GM12878 (cell line): ENCODE data around the gene SLC35E1. TPM values are rescaled to one million over a fixed set of nuclear protein-coding genes. Genes with fewer than 3 reads are reported as not detected.

Experiments
- ATAC-seq: fragments of 200-7000 bp; cut with Tn5 transposase; 3 replicates; pipeline ENCODE4 v1.9.1; 2020; ENCODE audit warnings: mild to moderate bottlenecking, moderate library complexity
- BruUV-seq: library from RNA; stranded (reverse); fragments of 400-500 nt; replicated peaks from 2 replicates; lab custom pipeline; 2021; lab: Mats Ljungman, UMichigan
- CTCF ChIA-PET: fragments of 300-600 bp; sonication (Branson Sonifier 250); formaldehyde crosslinking; extraction: SDS; loops from one replicate; lab custom pipeline; 2021; ENCODE audit warnings: inconsistent platforms; lab: Yijun Ruan, JAX
- POLR2A ChIA-PET: fragments of 350-600 bp; formaldehyde crosslinking; extraction: SDS; loops from one replicate; lab custom pipeline; 2021; ENCODE audit warnings: inconsistent platforms; lab: Charles Lee
- RAD21 ChIA-PET: fragments of 300-600 bp; sonication (Branson Sonifier 250); formaldehyde crosslinking; loops from one replicate; lab custom pipeline; 2023; ENCODE audit warnings: antibody characterized with exemption; ENCODE audit not compliant: unreplicated experiment; lab: Charles Lee
- SMC1A ChIA-PET: fragments of 300-600 bp; sonication (Branson Sonifier 250); formaldehyde crosslinking; loops from one replicate; lab custom pipeline; 2023; ENCODE audit not compliant: unreplicated experiment, uncharacterized antibody; lab: Charles Lee
- DNase-seq: peaks from one replicate; pipeline ENCODE4 v3.0.0-alpha.2; 2011; ENCODE audit warnings: low read depth, low spot score
- FAIRE-seq: peaks from 3 replicates; lab custom pipeline; 2011; peaks lifted over from hg19 to GRCh38; lab: Jason Lieb, UNC
- H2AFZ ChIP-seq: 2 replicates; pipeline ENCODE4 v1.6.0; 2011; ENCODE audit warnings: low read depth, low read length, control low read depth; ENCODE audit not compliant: control insufficient read depth
- H3K27ac ChIP-seq: 2 replicates; pipeline ENCODE4 v1.5.1; 2011; ENCODE audit warnings: control low read depth; ENCODE audit not compliant: control insufficient read depth, insufficient read depth
- H3K27me3 ChIP-seq, 2 experiments: replicated peaks in 1 of 2; 2 replicates each; pipeline versions ENCODE4 v1.6.0 to v1.6.1; 2011; ENCODE audit warnings: low read length in 1 of 2; ENCODE audit not compliant: control insufficient read depth in 2 of 2, insufficient read depth in 2 of 2
- H3K36me3 ChIP-seq, 2 experiments: 2 replicates each; pipeline ENCODE4 v1.5.1; 2011; ENCODE audit warnings: low read length in 1 of 2; ENCODE audit not compliant: control insufficient read depth in 2 of 2, insufficient read depth in 2 of 2
- H3K4me1 ChIP-seq: 2 replicates; pipeline ENCODE4 v1.6.1; 2011; ENCODE audit warnings: mild to moderate bottlenecking, low read length, moderate library complexity, mixed read lengths; ENCODE audit not compliant: control insufficient read depth, insufficient read depth
- H3K4me2 ChIP-seq: 2 replicates; pipeline ENCODE4 v1.6.0; 2011; ENCODE audit warnings: control low read depth; ENCODE audit not compliant: control insufficient read depth, insufficient read depth
- H3K4me3 ChIP-seq: fragments of 200-600 bp; sonication (generic); 2 replicates; pipeline ENCODE4 v1.5.1; 2016
- H3K79me2 ChIP-seq: 2 replicates; pipeline ENCODE4 v1.6.0; 2011; ENCODE audit warnings: low read length; ENCODE audit not compliant: control insufficient read depth, insufficient read depth
- H3K9ac ChIP-seq: 2 replicates; pipeline ENCODE4 v1.8.0; 2011; ENCODE audit warnings: low read length, control low read depth, mixed read lengths; ENCODE audit not compliant: control insufficient read depth, insufficient read depth
- H3K9me3 ChIP-seq: replicated peaks from 3 replicates; pipeline ENCODE4 v1.5.1; 2011; ENCODE audit warnings: mild to moderate bottlenecking, low read length; ENCODE audit not compliant: control insufficient read depth, insufficient read depth
- H4K20me1 ChIP-seq: 2 replicates; pipeline ENCODE4 v1.6.0; 2011; ENCODE audit not compliant: control insufficient read depth, insufficient read depth
- CBX5 ChIP-seq: sonication (generic); IDR thresholded peaks from 2 replicates; pipeline ENCODE4 v1.6.1; 2016; ENCODE audit warnings: low read depth, moderate library complexity, mild to moderate bottlenecking, inconsistent platforms
- CEBPB ChIP-seq, 2 experiments: fragments of 150-350 bp in 1 of 2; IDR thresholded peaks; 2 replicates each; pipeline ENCODE4 v1.6.1; 2012 to 2014; ENCODE audit warnings: low read depth in 2 of 2, low read length in 2 of 2, borderline replicate concordance in 1 of 2, inconsistent platforms in 1 of 2
- CTCF ChIP-seq, 3 experiments: IDR thresholded peaks in 2 of 3; conservative IDR thresholded peaks in 1 of 3; 2 replicates each; pipeline ENCODE4 v1.5.1; 2011; ENCODE audit warnings: low read depth in 3 of 3, low read length in 3 of 3, mild to moderate bottlenecking in 3 of 3, control low read depth in 2 of 3, moderate library complexity in 2 of 3, inconsistent platforms in 1 of 3, mixed read lengths in 1 of 3; ENCODE audit not compliant: control insufficient read depth in 2 of 3, insufficient read depth in 1 of 3; ENCODE audit errors: extremely low read depth in 1 of 3
- E4F1 ChIP-seq: fragments of 450-650 bp; IDR thresholded peaks from 2 replicates; pipeline ENCODE4 v1.6.1; 2018; ENCODE audit warnings: borderline replicate concordance, mild to moderate bottlenecking; ENCODE audit not compliant: partially characterized antibody
- EED ChIP-seq: sonication (generic); IDR thresholded peaks from 2 replicates; pipeline ENCODE4 v1.6.1; 2016; ENCODE audit warnings: antibody characterized with exemption, low read depth
- HDAC2 ChIP-seq: fragments of 200-600 bp; sonication (generic); IDR thresholded peaks from 2 replicates; pipeline ENCODE4 v1.6.1; 2017
- IRF4 ChIP-seq: IDR thresholded peaks from 2 replicates; pipeline ENCODE4 v1.6.1; 2011; ENCODE audit warnings: low read depth, low read length
- SKIL ChIP-seq: fragments of 450-650 bp; IDR thresholded peaks from 2 replicates; pipeline ENCODE4 v1.6.1; 2017; ENCODE audit warnings: mild to moderate bottlenecking, low read depth, inconsistent platforms; ENCODE audit not compliant: poor library complexity, severe bottlenecking
- SMAD5 ChIP-seq: IDR thresholded peaks from 2 replicates; pipeline ENCODE4 v1.6.1; 2016; ENCODE audit warnings: antibody characterized with exemption, low read depth
- ZBED1 ChIP-seq: IDR thresholded peaks from 2 replicates; pipeline ENCODE4 v1.6.1; 2016; ENCODE audit warnings: borderline replicate concordance
- ZBTB11 ChIP-seq: fragments of 450-650 bp; formaldehyde crosslinking; IDR thresholded peaks from 2 replicates; pipeline ENCODE4 v1.5.0; 2022; ENCODE audit warnings: mild to moderate bottlenecking, missing genetic modification characterization
- ZNF622 ChIP-seq: fragments of 450-650 bp; IDR thresholded peaks from 2 replicates; pipeline ENCODE4 v1.6.1; 2017; ENCODE audit warnings: mild to moderate bottlenecking, inconsistent platforms
- WGBS: methylation state at CpG from one replicate; pipeline ENCODE4 v1.1.6; 2016; ENCODE audit warnings: low lambda C conversion rate; ENCODE audit not compliant: insufficient replicate concordance, insufficient coverage; ENCODE audit errors: missing lambda C conversion rate; 5-methylcytosine and 5-hydroxymethylcytosine counted together
- in situ Hi-C: fragments of 300-500 bp; cut with MboI; formaldehyde crosslinking; loops from 9 replicates; pipeline ENCODE4 v1.14.3; 2018; ENCODE audit warnings: mixed read lengths
- intact Hi-C: fragments of 100-400 bp; cut with micrococcal nuclease; formaldehyde crosslinking; loops from one replicate; pipeline ENCODE4 v1.14.2; 2022; ENCODE audit not compliant: unreplicated experiment
- polyA plus RNA-seq, 11 experiments: library from polyadenylated mRNA; depleted of rRNA in 4 of 11; unstranded in 6 of 11; stranded (reverse) in 5 of 11; fragments of >200 nt; fragmentation: Nextera tagmentation in 4 of 11; fragmentation: Illumina TruSeq in 1 of 11; extraction: Ambion mirVana in 4 of 11; extraction: Trizol in 1 of 11; gene quantifications; 1 replicate in 1 of 11; 2 replicates in 10 of 11; pipeline versions ENCODE4 v1.2.1 to v1.2.3, GENCODE V29; 2011 to 2016; ENCODE audit warnings: inconsistent platforms in 2 of 11, missing spikeins in 2 of 11, low read depth in 1 of 11
- total RNA-seq, 4 experiments: library from RNA; depleted of rRNA in 3 of 4; stranded (reverse); fragments of >200 nt in 3 of 4; fragmentation: Illumina TruSeq in 1 of 4; extraction: Trizol in 1 of 4; gene quantifications; 2 replicates each; pipeline versions ENCODE4 v1.2.1 to v1.2.3, GENCODE V29; 2013 to 2021

The SLC35E1 gene
- total and polyA plus RNA-seq, 10 of the 15 experiments (the other 5 are each of a cell fraction or from before 2014, with no cell fraction given) = 11.3 to 37.7 (median 22.1) TPM

- WGBS = 86% methylated on average over 12 of the region's 12 CpGs
- Histone ChIP-seq H3K27me3 (no peaks in the 10 kb centered on the region), H3K79me2 (no peaks in the 10 kb centered on the region), H3K36me3 (peaks cover 27 to 71% of the 10 kb centered on the region in 2 experiments), H2AFZ (no peak overlapping the region), H3K4me1 (no peaks in the 10 kb centered on the region), H3K4me3 (no peak overlapping the region), H3K27ac (no peak overlapping the region), H4K20me1 (no peaks in the 10 kb centered on the region), H3K9me3 (no peaks in the 10 kb centered on the region), H3K9ac (no peak overlapping the region), H3K4me2 (no peak overlapping the region)
- ChIA-PET CTCF (interaction anchor here (0.6 to 1.8 kb wide), 5 partner anchors 60 to 333 kb away, joined by 3 to 6 read pairs (median 4); no protein-coding TSS in a partner anchor), SMC1A (interaction anchor here (0.7 to 1.8 kb wide), 4 partner anchors 11 to 133 kb away, joined by 3 to 4 read pairs (median 3); partner anchors contain the start of gene TMEM38A), RAD21 (interaction anchor here (1.2 to 1.4 kb wide), 2 partner anchors 46 to 86 kb away, joined by 3 read pairs; no protein-coding TSS in a partner anchor), POLR2A (interaction anchor here (0.5 kb wide), 1 partner anchor 122 kb away, joined by 5 read pairs; no protein-coding TSS in a partner anchor)
- intact Hi-C loops = no loop called here
- no TSS peak for BruUV-seq
- in situ Hi-C loops = no loop called here
- ATAC-seq = peak; percentile 86
- DNase-seq = no peak
- peak; percentile 35 for FAIRE-seq
- no peak for TF ChIP-seq EED
- no peak for TF ChIP-seq SMAD5
- peak; percentile 61 to 77 (median 68) for TF ChIP-seq CTCF (IDR thresholded peaks at IDR 0.05 in 2 of 3, conservative IDR thresholded peaks at IDR 0.05 in 1 of 3; ENCODE audit: control insufficient read depth in 2 of 3, extremely low read depth in 1 of 3, insufficient read depth in 1 of 3, low read depth in 3 of 3, low read length in 3 of 3)
- no peak for TF ChIP-seq SKIL
- TF ChIP-seq ZNF622 = no peak
- TF ChIP-seq HDAC2 = no peak
- no peak for TF ChIP-seq ZBTB11 (CRISPR knock-in tag)
- TF ChIP-seq E4F1 = no peak
- no peak for TF ChIP-seq CEBPB (IDR thresholded peaks at IDR 0.05; ENCODE audit: borderline replicate concordance in 1 of 2, low read depth in 2 of 2, low read length in 2 of 2)
- TF ChIP-seq ZBED1 = no peak
- no peak for TF ChIP-seq CBX5
- TF ChIP-seq IRF4 = no peak
Measured at GRCh38 chr19:16527971-16528521, 44.2 kb downstream of the SLC35E1 start.
